H9 (cell line): ENCODE data around the gene CCN5. TPM values are rescaled to one million over a fixed set of nuclear protein-coding genes. Genes with fewer than 3 reads are reported as not detected.

Experiments
- DNase-seq: peaks from one replicate; pipeline ENCODE4 v3.0.0-alpha.2; 2017
- H2AFZ ChIP-seq: one replicate; pipeline ENCODE4 v1.6.1; 2013; ENCODE audit warnings: mild to moderate bottlenecking, low read length, control low read depth, moderate library complexity
- H2AK5ac ChIP-seq: 2 replicates; pipeline ENCODE4 v1.6.1; 2013; ENCODE audit warnings: low read length, control low read depth, mixed read lengths; ENCODE audit not compliant: insufficient read length
- H2BK120ac ChIP-seq: one replicate; pipeline ENCODE4 v1.6.1; 2013; ENCODE audit warnings: low read depth, mild to moderate bottlenecking, low read length, control low read depth, inconsistent platforms; ENCODE audit not compliant: poor library complexity, severe bottlenecking
- H2BK12ac ChIP-seq: 2 replicates; pipeline ENCODE4 v1.6.1; 2013; ENCODE audit warnings: low read length, control low read depth, mixed read lengths, low read depth; ENCODE audit not compliant: insufficient read length
- H2BK15ac ChIP-seq: 2 replicates; pipeline ENCODE4 v1.6.1; 2013; ENCODE audit warnings: low read depth, low read length, control low read depth
- H2BK20ac ChIP-seq: one replicate; pipeline ENCODE4 v1.6.1; 2013; ENCODE audit warnings: low read depth, mild to moderate bottlenecking, low read length, control low read depth, inconsistent platforms; ENCODE audit not compliant: poor library complexity, severe bottlenecking
- H2BK5ac ChIP-seq: 2 replicates; pipeline ENCODE4 v1.6.1; 2013; ENCODE audit warnings: low read length, control low read depth, mixed read lengths; ENCODE audit not compliant: insufficient read length
- H3K14ac ChIP-seq: 2 replicates; pipeline ENCODE4 v1.6.1; 2013; ENCODE audit warnings: low read length, control low read depth; ENCODE audit not compliant: insufficient read depth
- H3K18ac ChIP-seq: 2 replicates; pipeline ENCODE4 v1.6.1; 2013; ENCODE audit warnings: low read depth, mild to moderate bottlenecking, mixed read lengths, low read length, control low read depth; ENCODE audit not compliant: insufficient read length
- H3K23ac ChIP-seq: 2 replicates; pipeline ENCODE4 v1.6.1; 2013; ENCODE audit warnings: low read length, control low read depth, mixed read lengths, low read depth; ENCODE audit not compliant: insufficient read length
- H3K23me2 ChIP-seq: 2 replicates; pipeline ENCODE4 v1.6.1; 2013; ENCODE audit warnings: low read depth, mild to moderate bottlenecking, mixed read lengths, low read length, control low read depth; ENCODE audit not compliant: insufficient read length, poor library complexity, severe bottlenecking
- H3K27ac ChIP-seq: 2 replicates; pipeline ENCODE4 v1.5.1; 2013; ENCODE audit warnings: low read length, control low read depth, mixed read lengths, low read depth; ENCODE audit not compliant: insufficient read length
- H3K27me3 ChIP-seq: 2 replicates; pipeline ENCODE4 v1.6.1; 2013; ENCODE audit warnings: low read length, control low read depth, inconsistent platforms; ENCODE audit not compliant: insufficient read depth
- H3K4ac ChIP-seq: 2 replicates; pipeline ENCODE4 v1.6.1; 2013; ENCODE audit warnings: low read depth, mild to moderate bottlenecking, control low read depth, inconsistent platforms, low read length, moderate library complexity
- H3K4me1 ChIP-seq: 2 replicates; pipeline ENCODE4 v1.6.1; 2013; ENCODE audit warnings: low read length, control low read depth, inconsistent platforms; ENCODE audit not compliant: insufficient read depth
- H3K4me2 ChIP-seq: 2 replicates; pipeline ENCODE4 v1.6.1; 2013; ENCODE audit warnings: low read length, control low read depth, mixed read lengths; ENCODE audit not compliant: insufficient read length, insufficient read depth
- H3K56ac ChIP-seq: 2 replicates; pipeline ENCODE4 v1.6.1; 2013; ENCODE audit warnings: low read depth, mild to moderate bottlenecking, mixed read lengths, low read length, control low read depth; ENCODE audit not compliant: insufficient read length
- H3K79me1 ChIP-seq: 2 replicates; pipeline ENCODE4 v1.6.1; 2013; ENCODE audit warnings: low read depth, mild to moderate bottlenecking, moderate library complexity, low read length, control low read depth, inconsistent platforms; ENCODE audit not compliant: insufficient read depth, poor library complexity, severe bottlenecking
- H3K79me2 ChIP-seq: 2 replicates; pipeline ENCODE4 v1.6.1; 2013; ENCODE audit warnings: low read length, control low read depth, inconsistent platforms; ENCODE audit not compliant: insufficient read depth
- H3K9ac ChIP-seq: 2 replicates; pipeline ENCODE4 v1.6.1; 2013; ENCODE audit warnings: low read length, control low read depth, mixed read lengths; ENCODE audit not compliant: insufficient read length; ENCODE audit errors: extremely low read depth
- H3K9me3 ChIP-seq: one replicate; pipeline ENCODE4 v1.6.1; 2013; ENCODE audit warnings: low read depth, low read length, inconsistent platforms; ENCODE audit not compliant: control insufficient read depth
- H3T11ph ChIP-seq: one replicate; pipeline ENCODE4 v1.6.1; 2013; ENCODE audit warnings: mild to moderate bottlenecking, low read length, control low read depth, inconsistent platforms
- H4K20me1 ChIP-seq: one replicate; pipeline ENCODE4 v1.6.1; 2013; ENCODE audit not compliant: control insufficient read depth, insufficient read length, insufficient read depth
- H4K5ac ChIP-seq: 2 replicates; pipeline ENCODE4 v1.6.1; 2013; ENCODE audit warnings: low read depth, mild to moderate bottlenecking, mixed read lengths, low read length, control low read depth; ENCODE audit not compliant: insufficient read length
- H4K8ac ChIP-seq: replicated peaks from 2 replicates; pipeline ENCODE4 v1.6.1; 2013; ENCODE audit warnings: low read length, control low read depth, mixed read lengths, low read depth; ENCODE audit not compliant: insufficient read length
- H4K91ac ChIP-seq: 2 replicates; pipeline ENCODE4 v1.6.1; 2013; ENCODE audit warnings: low read depth, mild to moderate bottlenecking, moderate library complexity, mixed read lengths, low read length, control low read depth; ENCODE audit not compliant: insufficient read length
- H3K27ac Mint-ChIP-seq, 3 experiments: 2 replicates in 2 of 3; 3 replicates in 1 of 3; pipeline ENCODE4 v1.8.0; 2020 to 2021; ENCODE audit warnings: mixed read lengths in 3 of 3, mild to moderate bottlenecking in 1 of 3, moderate library complexity in 1 of 3
- H3K27me3 Mint-ChIP-seq: 2 replicates; pipeline ENCODE4 v1.8.0; 2021; ENCODE audit warnings: low read depth, mild to moderate bottlenecking, moderate library complexity, mixed read lengths
- H3K36me3 Mint-ChIP-seq, 3 experiments: 2 replicates in 2 of 3; 3 replicates in 1 of 3; pipeline ENCODE4 v1.8.0; 2020 to 2021; ENCODE audit warnings: low read depth in 3 of 3, mixed read lengths in 3 of 3; ENCODE audit not compliant: insufficient read depth in 1 of 3
- H3K4me1 Mint-ChIP-seq, 2 experiments: 2 replicates each; pipeline ENCODE4 v1.8.0; 2020; ENCODE audit warnings: mixed read lengths in 2 of 2
- H3K4me3 Mint-ChIP-seq, 2 experiments: 2 replicates in 1 of 2; 3 replicates in 1 of 2; pipeline ENCODE4 v1.8.0; 2020 to 2021; ENCODE audit warnings: mild to moderate bottlenecking in 2 of 2, mixed read lengths in 2 of 2, moderate library complexity in 1 of 2
- H3K9me3 Mint-ChIP-seq, 2 experiments: 2 replicates in 1 of 2; 3 replicates in 1 of 2; pipeline ENCODE4 v1.8.0; 2020; ENCODE audit warnings: mild to moderate bottlenecking in 2 of 2, mixed read lengths in 2 of 2, moderate library complexity in 1 of 2
- WGBS: extraction: QIAGEN DNeasy Blood & Tissue Kit; methylation state at CpG from one replicate; pipeline ENCODE4 v1.1.7; 2013; ENCODE audit warnings: missing lambda C conversion rate, low lambda C conversion rate, mixed read lengths; ENCODE audit not compliant: insufficient read length; ENCODE audit errors: extremely low coverage; 5-methylcytosine and 5-hydroxymethylcytosine counted together
- total RNA-seq: library from RNA; stranded (reverse); gene quantifications from 2 replicates; pipeline ENCODE4 v1.2.1, GENCODE V29; 2021
- TF ChIP-seq, protein P1 (sequence below): fragments of 200-600 bp; sonication (generic); conservative IDR thresholded peaks from 3 replicates; pipeline ENCODE4 v1.8.0; 2021; ENCODE audit warnings: antibody characterized with exemption, mild to moderate bottlenecking

Gene CCN5
- total RNA-seq, 1 experiment from 2014 or later = not detected

DNA sequence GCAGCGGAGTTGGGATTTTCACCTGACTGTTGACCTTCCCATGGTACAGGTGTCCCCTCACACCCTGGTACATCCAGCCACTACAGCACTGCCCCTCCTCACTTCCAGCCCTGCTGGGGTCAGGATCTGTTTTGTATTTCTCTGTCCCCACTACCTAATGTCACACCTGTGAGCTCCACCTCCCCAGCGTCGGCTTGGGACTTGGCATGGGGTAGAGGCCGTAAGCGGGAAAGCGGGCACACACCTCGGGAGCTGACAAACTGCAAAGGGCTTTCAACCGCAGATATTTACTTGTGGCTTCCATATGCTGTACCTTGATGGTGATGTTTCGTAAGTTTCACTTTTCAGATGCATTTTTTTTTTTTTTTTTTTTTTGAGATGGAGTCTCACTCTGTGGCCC is 5.4 kb upstream of the CCN5 start:
- H3K36me3 Mint-ChIP-seq = no peaks in the 10 kb centered on the region; a peak in 1 of 7 replicates
- H3K79me2 ChIP-seq = no peaks in the 10 kb centered on the region
- no peak overlapping the region for H2AFZ ChIP-seq
- H2BK15ac ChIP-seq = no peak overlapping the region
- no peak overlapping the region for H3K4ac ChIP-seq
- no peaks in the 10 kb centered on the region for H3K27me3 ChIP-seq
- H2AK5ac ChIP-seq = no peak overlapping the region
- no peak overlapping the region for H3T11ph ChIP-seq
- no peak for DNase-seq
- H4K5ac ChIP-seq = no peak overlapping the region
- H3K18ac ChIP-seq = no peak overlapping the region
- no peaks in the 10 kb centered on the region for H3K9me3 Mint-ChIP-seq
- H3K4me1 Mint-ChIP-seq = peaks cover 0 to 11% of the 10 kb centered on the region in 2 experiments; a peak in 3 of 4 replicates
- H2BK12ac ChIP-seq = no peak overlapping the region
- H3K56ac ChIP-seq = no peak overlapping the region
- H3K27ac Mint-ChIP-seq = no peak overlapping the region; a peak in 1 of 7 replicates
- no peaks in the 10 kb centered on the region for H3K9me3 ChIP-seq
- H2BK20ac ChIP-seq = no peak overlapping the region
- H2BK120ac ChIP-seq = no peak overlapping the region
- H4K91ac ChIP-seq = no peak overlapping the region
- no peaks in the 10 kb centered on the region for H3K4me1 ChIP-seq
- no peak overlapping the region for H4K8ac ChIP-seq
- H3K23ac ChIP-seq = no peak overlapping the region
- WGBS = no CpG with 5 or more reads among the region's 9 CpGs
- no peak overlapping the region for H3K4me3 Mint-ChIP-seq
- no peaks in the 10 kb centered on the region; the same call in 1 of the 2 replicates for H3K27me3 Mint-ChIP-seq
- no peaks in the 10 kb centered on the region for H3K79me1 ChIP-seq
- no peak overlapping the region for H3K27ac ChIP-seq
- no peak overlapping the region for H3K4me2 ChIP-seq
- TF ChIP-seq, protein P1, sequence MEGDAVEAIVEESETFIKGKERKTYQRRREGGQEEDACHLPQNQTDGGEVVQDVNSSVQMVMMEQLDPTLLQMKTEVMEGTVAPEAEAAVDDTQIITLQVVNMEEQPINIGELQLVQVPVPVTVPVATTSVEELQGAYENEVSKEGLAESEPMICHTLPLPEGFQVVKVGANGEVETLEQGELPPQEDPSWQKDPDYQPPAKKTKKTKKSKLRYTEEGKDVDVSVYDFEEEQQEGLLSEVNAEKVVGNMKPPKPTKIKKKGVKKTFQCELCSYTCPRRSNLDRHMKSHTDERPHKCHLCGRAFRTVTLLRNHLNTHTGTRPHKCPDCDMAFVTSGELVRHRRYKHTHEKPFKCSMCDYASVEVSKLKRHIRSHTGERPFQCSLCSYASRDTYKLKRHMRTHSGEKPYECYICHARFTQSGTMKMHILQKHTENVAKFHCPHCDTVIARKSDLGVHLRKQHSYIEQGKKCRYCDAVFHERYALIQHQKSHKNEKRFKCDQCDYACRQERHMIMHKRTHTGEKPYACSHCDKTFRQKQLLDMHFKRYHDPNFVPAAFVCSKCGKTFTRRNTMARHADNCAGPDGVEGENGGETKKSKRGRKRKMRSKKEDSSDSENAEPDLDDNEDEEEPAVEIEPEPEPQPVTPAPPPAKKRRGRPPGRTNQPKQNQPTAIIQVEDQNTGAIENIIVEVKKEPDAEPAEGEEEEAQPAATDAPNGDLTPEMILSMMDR = no peak
- no peak overlapping the region for H3K14ac ChIP-seq
- no peaks in the 10 kb centered on the region for H3K23me2 ChIP-seq
- no peaks in the 10 kb centered on the region for H4K20me1 ChIP-seq
- no peak overlapping the region for H2BK5ac ChIP-seq
- H3K9ac ChIP-seq = no peak overlapping the region
